Measurements from ENCODE around the gene ABHD16A.
"Not testable (repeated sequence)": the region's sequence is repeated elsewhere in the genome, so short reads cannot be mapped to it uniquely, and the experiment has no call there.

ABHD16A gene

GRCh38 chr6:31713465-31713864, 10.3 kb upstream of the ABHD16A start:
- no peak overlapping the region for H3K4me3 ChIP-seq (ENCODE audit: low read depth, low read length)
- TF ChIP-seq, protein P1, sequence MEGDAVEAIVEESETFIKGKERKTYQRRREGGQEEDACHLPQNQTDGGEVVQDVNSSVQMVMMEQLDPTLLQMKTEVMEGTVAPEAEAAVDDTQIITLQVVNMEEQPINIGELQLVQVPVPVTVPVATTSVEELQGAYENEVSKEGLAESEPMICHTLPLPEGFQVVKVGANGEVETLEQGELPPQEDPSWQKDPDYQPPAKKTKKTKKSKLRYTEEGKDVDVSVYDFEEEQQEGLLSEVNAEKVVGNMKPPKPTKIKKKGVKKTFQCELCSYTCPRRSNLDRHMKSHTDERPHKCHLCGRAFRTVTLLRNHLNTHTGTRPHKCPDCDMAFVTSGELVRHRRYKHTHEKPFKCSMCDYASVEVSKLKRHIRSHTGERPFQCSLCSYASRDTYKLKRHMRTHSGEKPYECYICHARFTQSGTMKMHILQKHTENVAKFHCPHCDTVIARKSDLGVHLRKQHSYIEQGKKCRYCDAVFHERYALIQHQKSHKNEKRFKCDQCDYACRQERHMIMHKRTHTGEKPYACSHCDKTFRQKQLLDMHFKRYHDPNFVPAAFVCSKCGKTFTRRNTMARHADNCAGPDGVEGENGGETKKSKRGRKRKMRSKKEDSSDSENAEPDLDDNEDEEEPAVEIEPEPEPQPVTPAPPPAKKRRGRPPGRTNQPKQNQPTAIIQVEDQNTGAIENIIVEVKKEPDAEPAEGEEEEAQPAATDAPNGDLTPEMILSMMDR (IDR thresholded peaks at IDR 0.05; ENCODE audit: low read depth, low read length, missing control alignments): no peak
- in situ Hi-C loops (cut with HindIII; ENCODE audit: low pct_ligation_motif_present, low sequenced_read_pairs): no loop called here
- no peak for DNase-seq
- H3K27me3 ChIP-seq (replicated peaks): no peaks in the 10 kb centered on the region
- no peak overlapping the region for H3K27ac ChIP-seq
- no peaks in the 10 kb centered on the region for H3K36me3 ChIP-seq (replicated peaks)

DNA sequence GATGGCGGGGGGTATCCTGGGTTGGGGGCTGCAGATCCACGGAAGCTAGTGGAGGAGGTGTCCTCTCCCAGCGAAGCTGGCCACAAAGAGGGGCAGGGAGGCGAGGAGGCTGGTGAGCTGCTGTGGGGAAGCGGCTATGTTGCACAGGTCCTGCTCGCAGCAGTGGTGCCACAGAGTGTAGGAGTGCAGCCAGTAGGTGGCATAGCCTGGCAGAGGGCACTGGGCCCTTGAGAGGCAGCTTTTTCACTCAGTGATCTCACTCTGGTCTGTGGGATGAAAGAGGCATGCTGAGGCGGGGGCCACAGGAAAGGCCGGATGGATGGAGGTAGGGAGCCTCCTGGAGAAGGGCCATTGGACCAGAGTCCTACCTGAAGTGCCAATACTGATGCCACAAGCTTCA, 9.2 kb upstream of the ABHD16A start:
- H3K27me3 ChIP-seq (replicated peaks): no peaks in the 10 kb centered on the region
- in situ Hi-C loops (cut with HindIII; ENCODE audit: low pct_ligation_motif_present, low sequenced_read_pairs): no loop called here
- no peak overlapping the region for H3K4me3 ChIP-seq (ENCODE audit: low read depth, low read length)
- no peak overlapping the region for H3K27ac ChIP-seq
- TF ChIP-seq, protein P1 (IDR thresholded peaks at IDR 0.05; ENCODE audit: low read depth, low read length, missing control alignments): peak; percentile 17
- no peak for DNase-seq
- no peaks in the 10 kb centered on the region for H3K36me3 ChIP-seq (replicated peaks)

DNA sequence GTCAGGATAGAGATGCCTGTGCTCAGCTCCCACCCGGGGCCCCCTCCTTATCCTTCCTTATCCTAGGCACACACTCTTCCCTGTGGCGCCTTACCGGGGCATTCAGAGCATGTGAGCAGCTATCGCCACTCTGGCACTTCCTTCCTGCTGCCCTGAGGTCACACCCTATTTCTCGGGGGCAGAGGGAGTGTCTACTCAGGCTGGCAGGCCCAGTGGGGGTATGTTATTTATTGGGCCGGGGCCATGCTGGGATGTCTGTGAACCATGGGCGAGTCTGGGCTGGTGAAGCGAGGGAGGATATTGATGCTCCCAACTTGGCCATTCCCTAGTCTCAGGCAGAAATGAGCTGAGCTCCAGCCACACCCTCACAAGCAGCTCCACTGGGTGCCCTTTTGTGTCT, 8.1 kb upstream of the ABHD16A start:
- no peak for DNase-seq
- no peaks in the 10 kb centered on the region for H3K27me3 ChIP-seq (replicated peaks)
- TF ChIP-seq, protein P1 (IDR thresholded peaks at IDR 0.05; ENCODE audit: low read depth, low read length, missing control alignments): no peak
- H3K36me3 ChIP-seq (replicated peaks): no peaks in the 10 kb centered on the region
- H3K4me3 ChIP-seq (ENCODE audit: low read depth, low read length): no peak overlapping the region
- no peak overlapping the region for H3K27ac ChIP-seq
- in situ Hi-C loops (cut with HindIII; ENCODE audit: low pct_ligation_motif_present, low sequenced_read_pairs): no loop called here

- in situ Hi-C loops (cut with HindIII; ENCODE audit: low pct_ligation_motif_present, low sequenced_read_pairs): no loop called here
- DNase-seq: no peak
Observed at GRCh38 chr6:31710523-31711219, 7.5 kb upstream of the ABHD16A start.

GRCh38 chr6:31709157-31709556, 6.0 kb upstream of the ABHD16A start:
- H3K27me3 ChIP-seq (replicated peaks); H3K27ac ChIP-seq; H3K4me3 ChIP-seq (ENCODE audit: low read depth, low read length); DNase-seq; H3K36me3 ChIP-seq (replicated peaks); in situ Hi-C loops (cut with HindIII; ENCODE audit: low pct_ligation_motif_present, low sequenced_read_pairs): not testable (repeated sequence)

More at GRCh38 chr6:31710523-31711219, 7.5 kb upstream of the ABHD16A start:
- Histone ChIP-seq H3K27me3 (replicated peaks) (no peaks in the 10 kb centered on the region), H3K4me3 (ENCODE audit: low read depth, low read length) (no peak overlapping the region), H3K27ac (no peak overlapping the region), H3K36me3 (replicated peaks) (no peaks in the 10 kb centered on the region)
- TF ChIP-seq, protein P1 (IDR thresholded peaks at IDR 0.05; ENCODE audit: low read depth, low read length, missing control alignments): no peak

- Histone ChIP-seq H3K36me3 (replicated peaks) (no peaks in the 10 kb centered on the region), H3K27ac (no peak overlapping the region), H3K4me3 (ENCODE audit: low read depth, low read length) (no peak overlapping the region), H3K27me3 (replicated peaks) (no peaks in the 10 kb centered on the region)
- no peak for DNase-seq
- in situ Hi-C loops (cut with HindIII; ENCODE audit: low pct_ligation_motif_present, low sequenced_read_pairs): no loop called here
- TF ChIP-seq, protein P1 (IDR thresholded peaks at IDR 0.05; ENCODE audit: low read depth, low read length, missing control alignments): no peak
Observed at GRCh38 chr6:31708224-31708623, 5.1 kb upstream of the ABHD16A start.
